ENCODE measurements around the gene GRM1. TPM values are rescaled to one million over a fixed set of nuclear protein-coding genes. Genes with fewer than 3 reads are reported as not detected.

Gene GRM1
- total and polyA plus RNA-seq, 2 of the 4 experiments (the other 2 are of a cell fraction) = not detected

DNA sequence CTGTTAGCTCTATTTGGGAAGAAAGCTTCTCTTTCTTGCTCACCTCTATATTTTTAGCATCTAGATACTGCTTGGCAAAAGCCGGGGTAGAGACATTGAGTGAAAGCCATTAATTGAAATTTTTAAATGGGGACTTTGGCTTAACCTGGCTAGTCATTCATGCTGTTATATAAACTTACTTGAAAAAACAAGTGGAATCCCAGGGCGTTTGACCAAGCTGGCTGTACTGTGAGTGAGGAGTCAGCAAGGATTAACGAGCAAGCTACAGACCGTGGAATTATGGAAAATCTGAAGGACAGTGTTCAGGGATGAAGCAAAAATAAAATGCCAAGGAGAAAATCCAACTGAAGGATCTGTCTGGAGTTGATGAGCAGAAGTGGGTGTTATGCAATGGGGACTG lies 232.0 kb downstream of the GRM1 start:
- in situ Hi-C loops (cut with MboI; ENCODE audit: low sequenced_read_pairs) = no loop called here
- Histone ChIP-seq H3K9me1 (ENCODE audit: insufficient read depth, low read length) (no peaks in the 10 kb centered on the region), H2AK5ac (ENCODE audit: low read depth, low read length) (no peak overlapping the region), H3K4me2 (ENCODE audit: low read depth, low read length) (no peak overlapping the region), H3K18ac (ENCODE audit: low read depth, low read length) (no peak overlapping the region), H3K27ac (ENCODE audit: insufficient read depth, low read length) (no peak overlapping the region), H3K27me3 (ENCODE audit: control insufficient read depth, insufficient read depth, low read length) (no peaks in the 10 kb centered on the region), H3K9ac (ENCODE audit: low read depth, low read length) (no peak overlapping the region), H2BK120ac (ENCODE audit: low read depth, low read length) (no peak overlapping the region), H3K79me1 (ENCODE audit: low read depth in 1 of 2, low read length in 2 of 2) (no peaks in the 10 kb centered on the region), H3K14ac (replicated peaks; ENCODE audit: low read depth, low read length) (no peak overlapping the region), H2AFZ (replicated peaks; ENCODE audit: low read length, poor library complexity) (no peak overlapping the region), H3K4ac (ENCODE audit: low read depth, low read length) (no peak overlapping the region), H3K4me1 (ENCODE audit: control insufficient read depth, insufficient read depth, low read length) (no peaks in the 10 kb centered on the region), H4K20me1 (ENCODE audit: insufficient read depth, low read length) (no peaks in the 10 kb centered on the region), H3K4me3 (ENCODE audit: insufficient read depth, low read depth, low read length) (no peak overlapping the region), H2BK5ac (ENCODE audit: low read depth, low read length, poor library complexity, severe bottlenecking) (no peak overlapping the region), H3K9me3 (ENCODE audit: control insufficient read depth, insufficient read depth, low read length) (no peaks in the 10 kb centered on the region), H4K8ac (ENCODE audit: low read depth in 2 of 2, low read length in 2 of 2) (no peak overlapping the region), H4K91ac (ENCODE audit: insufficient read depth, low read depth, low read length) (no peak overlapping the region), H2BK20ac (ENCODE audit: low read depth, low read length) (no peak overlapping the region), H4K5ac (ENCODE audit: low read depth, low read length) (no peak overlapping the region), H3K56ac (ENCODE audit: extremely low read depth, insufficient read depth, low read length) (no peak overlapping the region), H3K23ac (ENCODE audit: low read depth, low read length) (no peak overlapping the region), H2BK15ac (ENCODE audit: low read depth, low read length) (no peak overlapping the region), H2AK9ac (replicated peaks; ENCODE audit: low read depth, low read length, poor library complexity) (no peak overlapping the region), H3K36me3 (ENCODE audit: control insufficient read depth, insufficient read depth, low read length) (no peaks in the 10 kb centered on the region)
- DNase-seq (no peak), ATAC-seq (ENCODE audit: low read depth) (no peak)
- dilution Hi-C loops (cut with HindIII; ENCODE audit: low sequenced_read_pairs, unreplicated experiment) = no loop called here
- TF ChIP-seq RCOR1 (IDR thresholded peaks at IDR 0.05; ENCODE audit: insufficient replicate concordance, low read length) = no peak
- TF ChIP-seq, protein P1, sequence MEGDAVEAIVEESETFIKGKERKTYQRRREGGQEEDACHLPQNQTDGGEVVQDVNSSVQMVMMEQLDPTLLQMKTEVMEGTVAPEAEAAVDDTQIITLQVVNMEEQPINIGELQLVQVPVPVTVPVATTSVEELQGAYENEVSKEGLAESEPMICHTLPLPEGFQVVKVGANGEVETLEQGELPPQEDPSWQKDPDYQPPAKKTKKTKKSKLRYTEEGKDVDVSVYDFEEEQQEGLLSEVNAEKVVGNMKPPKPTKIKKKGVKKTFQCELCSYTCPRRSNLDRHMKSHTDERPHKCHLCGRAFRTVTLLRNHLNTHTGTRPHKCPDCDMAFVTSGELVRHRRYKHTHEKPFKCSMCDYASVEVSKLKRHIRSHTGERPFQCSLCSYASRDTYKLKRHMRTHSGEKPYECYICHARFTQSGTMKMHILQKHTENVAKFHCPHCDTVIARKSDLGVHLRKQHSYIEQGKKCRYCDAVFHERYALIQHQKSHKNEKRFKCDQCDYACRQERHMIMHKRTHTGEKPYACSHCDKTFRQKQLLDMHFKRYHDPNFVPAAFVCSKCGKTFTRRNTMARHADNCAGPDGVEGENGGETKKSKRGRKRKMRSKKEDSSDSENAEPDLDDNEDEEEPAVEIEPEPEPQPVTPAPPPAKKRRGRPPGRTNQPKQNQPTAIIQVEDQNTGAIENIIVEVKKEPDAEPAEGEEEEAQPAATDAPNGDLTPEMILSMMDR (conservative IDR thresholded peaks at IDR 0.05; ENCODE audit: low read depth, low read length) = no peak
- TF ChIP-seq MAZ (IDR thresholded peaks at IDR 0.05; ENCODE audit: borderline replicate concordance, low read depth, low read length) = no peak
- TF ChIP-seq CHD1 (IDR thresholded peaks at IDR 0.05; ENCODE audit: low read depth, low read length) = no peak
- TF ChIP-seq NFE2L2 (IDR thresholded peaks at IDR 0.05; ENCODE audit: low read depth, low read length) = no peak
- TF ChIP-seq, protein P2, sequence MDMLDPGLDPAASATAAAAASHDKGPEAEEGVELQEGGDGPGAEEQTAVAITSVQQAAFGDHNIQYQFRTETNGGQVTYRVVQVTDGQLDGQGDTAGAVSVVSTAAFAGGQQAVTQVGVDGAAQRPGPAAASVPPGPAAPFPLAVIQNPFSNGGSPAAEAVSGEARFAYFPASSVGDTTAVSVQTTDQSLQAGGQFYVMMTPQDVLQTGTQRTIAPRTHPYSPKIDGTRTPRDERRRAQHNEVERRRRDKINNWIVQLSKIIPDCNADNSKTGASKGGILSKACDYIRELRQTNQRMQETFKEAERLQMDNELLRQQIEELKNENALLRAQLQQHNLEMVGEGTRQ (IDR thresholded peaks at IDR 0.05; ENCODE audit: low read depth, low read length) = no peak
- TF ChIP-seq FOS (IDR thresholded peaks at IDR 0.05; ENCODE audit: low read depth, low read length) = no peak
- no peak for TF ChIP-seq BHLHE40 (IDR thresholded peaks at IDR 0.05; ENCODE audit: low read depth, low read length)
- no peak for TF ChIP-seq RFX5 (IDR thresholded peaks at IDR 0.05; ENCODE audit: low read depth, low read length)
- no peak for TF ChIP-seq CEBPB (IDR thresholded peaks at IDR 0.05; ENCODE audit: low read depth, low read length)
- no peak for TF ChIP-seq RAD21 (IDR thresholded peaks at IDR 0.05; ENCODE audit: low read length)
- no peak for TF ChIP-seq POLR2A (IDR thresholded peaks at IDR 0.05; ENCODE audit: low read depth, low read length)
- TF ChIP-seq, protein P3, sequence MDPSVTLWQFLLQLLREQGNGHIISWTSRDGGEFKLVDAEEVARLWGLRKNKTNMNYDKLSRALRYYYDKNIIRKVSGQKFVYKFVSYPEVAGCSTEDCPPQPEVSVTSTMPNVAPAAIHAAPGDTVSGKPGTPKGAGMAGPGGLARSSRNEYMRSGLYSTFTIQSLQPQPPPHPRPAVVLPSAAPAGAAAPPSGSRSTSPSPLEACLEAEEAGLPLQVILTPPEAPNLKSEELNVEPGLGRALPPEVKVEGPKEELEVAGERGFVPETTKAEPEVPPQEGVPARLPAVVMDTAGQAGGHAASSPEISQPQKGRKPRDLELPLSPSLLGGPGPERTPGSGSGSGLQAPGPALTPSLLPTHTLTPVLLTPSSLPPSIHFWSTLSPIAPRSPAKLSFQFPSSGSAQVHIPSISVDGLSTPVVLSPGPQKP (IDR thresholded peaks at IDR 0.05; ENCODE audit: borderline replicate concordance, low read depth, low read length) = no peak
- TF ChIP-seq SMC3 (IDR thresholded peaks at IDR 0.05; ENCODE audit: low read depth, low read length) = no peak
- no peak for TF ChIP-seq MXI1 (IDR thresholded peaks at IDR 0.05; ENCODE audit: borderline replicate concordance, low read depth, low read length)
- TF ChIP-seq MAFK (IDR thresholded peaks at IDR 0.05; ENCODE audit: low read depth, low read length) = no peak
- CTCF ChIA-PET = no interaction called here
- 66% methylated on average over 2 of the region's 4 CpGs; no CpG with 5 or more reads in 1 of the 2 experiments for WGBS, 2 experiments (ENCODE audit: extremely low coverage in 2 of 2, insufficient read length in 1 of 2)
- BruUV-seq (replicated peaks) = no TSS peak
- POLR2A ChIA-PET (ENCODE audit: unreplicated experiment) = no interaction called here
- intact Hi-C loops (cut with micrococcal nuclease) = no loop called here

Measured in IMR-90 (cell line).